GM12873 (cell line): ENCODE results near the gene OLFML3.

Source experiments
- CTCF ChIP-seq: IDR thresholded peaks from 2 replicates; pipeline ENCODE4 v1.5.1; 2012; ENCODE audit warnings: low read depth, mild to moderate bottlenecking, moderate library complexity, low read length, control low read depth; ENCODE audit not compliant: insufficient read depth; ENCODE audit errors: missing control alignments

Gene OLFML3

GRCh38 chr1:113951719-113952118 lies 27.6 kb upstream of the OLFML3 start:
- no peak for TF ChIP-seq CTCF

GRCh38 chr1:113957984-113958383 lies 21.3 kb upstream of the OLFML3 start:
- no peak for TF ChIP-seq CTCF

GRCh38 chr1:113958691-113959090 lies 20.6 kb upstream of the OLFML3 start:
- no peak for TF ChIP-seq CTCF

- TF ChIP-seq CTCF = peak; percentile 12
These were observed 15.9 kb upstream of the OLFML3 start for GRCh38 chr1:113963281-113963906.

- TF ChIP-seq CTCF = no peak
These were observed 13.4 kb upstream of the OLFML3 start for GRCh38 chr1:113965703-113966412.

GRCh38 chr1:113972954-113973353 lies 6.3 kb upstream of the OLFML3 start:
- no peak for TF ChIP-seq CTCF

- no peak for TF ChIP-seq CTCF
These were observed 3.9 kb upstream of the OLFML3 start for GRCh38 chr1:113975211-113975895.
